K562 treated with DMSO at 1 percent for 4 hours (cell line): ENCODE data around the gene API5. TPM values are rescaled to one million over a fixed set of nuclear protein-coding genes. Genes with fewer than 3 reads are reported as not detected.

Experiments
- total RNA-seq: library from RNA; unstranded; fragments of 300-600 nt; gene quantifications from 2 replicates; pipeline ENCODE4 v1.2.3, GENCODE V29; 2022; ENCODE audit not compliant: insufficient read depth

Gene API5
- total RNA-seq, result 48.2 and 51.5 TPM in 2 replicates

DNA sequence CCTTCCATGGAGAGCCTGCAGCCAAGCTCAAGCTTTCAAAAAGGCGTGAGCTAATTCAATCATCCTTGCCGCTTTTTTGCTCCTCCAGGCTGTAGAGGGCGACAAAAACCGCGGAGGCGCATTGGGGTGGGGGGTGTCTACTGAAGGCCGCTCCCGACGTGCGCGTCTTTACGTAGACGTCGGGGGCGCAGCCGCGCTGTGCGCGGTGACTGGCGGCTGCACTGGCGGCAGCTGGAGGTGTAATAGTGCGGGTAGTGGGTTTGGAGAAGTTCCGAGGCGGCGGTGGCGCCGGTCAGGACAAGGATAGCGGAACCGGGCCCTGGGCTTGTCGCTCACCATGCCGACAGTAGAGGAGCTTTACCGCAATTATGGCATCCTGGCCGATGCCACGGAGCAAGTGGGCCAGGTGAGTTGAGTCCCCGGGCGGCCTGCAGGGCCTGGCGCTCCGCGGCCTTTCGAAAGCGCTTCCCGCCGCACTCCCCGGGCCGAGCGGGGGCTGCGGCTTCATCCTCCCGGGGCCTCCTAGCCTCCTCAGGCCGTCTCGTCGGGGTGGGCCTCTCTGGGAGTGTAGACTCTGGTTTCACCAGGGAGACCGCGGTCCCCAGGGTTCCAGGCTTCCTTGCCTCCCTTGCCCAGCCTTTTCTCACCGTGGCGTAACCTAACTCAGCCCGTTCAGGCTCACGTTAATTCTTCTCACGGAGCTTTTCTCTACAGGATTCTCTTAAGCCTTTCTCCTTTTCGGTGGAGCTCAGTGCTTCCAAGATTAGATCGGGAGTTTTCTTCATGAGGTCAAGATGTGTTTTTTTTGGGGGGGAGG, at the start of gene API5:
TSS of gene API5 (plus strand) at position 206 of the 817 bp plus-strand sequence. CDS start at position 338, 132 bp downstream.

DNA sequence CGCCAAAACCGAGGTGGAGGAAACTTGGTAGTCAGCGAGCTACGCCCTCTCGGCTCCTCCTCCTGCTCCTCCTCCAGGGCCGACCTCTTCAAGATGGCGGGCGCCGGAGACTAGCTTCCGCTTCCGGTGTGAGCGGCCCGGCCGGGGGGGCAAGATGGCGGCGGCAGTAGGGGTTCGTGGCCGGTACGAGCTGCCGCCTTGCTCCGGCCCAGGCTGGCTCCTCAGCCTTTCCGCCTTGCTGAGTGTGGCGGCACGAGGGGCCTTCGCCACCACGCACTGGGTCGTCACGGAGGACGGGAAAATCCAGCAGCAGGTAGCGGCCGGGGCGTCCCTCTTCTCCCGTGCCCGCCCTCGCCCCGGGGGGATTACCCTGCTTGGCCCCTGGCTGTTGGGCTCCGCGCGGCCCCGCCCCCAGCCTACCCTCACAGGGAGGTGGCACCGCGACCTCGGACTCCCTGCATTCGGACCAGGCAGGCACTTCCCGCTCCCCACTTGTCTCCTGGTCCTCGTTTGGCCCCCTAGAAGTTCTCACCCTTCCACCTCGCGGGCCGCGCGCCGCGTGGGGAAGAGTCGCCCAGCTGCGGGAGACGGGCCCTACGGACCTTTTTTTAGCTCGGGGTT, 47.1 kb downstream of the API5 start, which contains the start of gene TTC17:
TSS of gene TTC17 (plus strand) at position 120 of the 621 bp plus-strand sequence. CDS start at position 155, 35 bp downstream.

Other genes starting within 250 kb of the API5 start
- gene TTC17, start 46.9 kb downstream of the API5 start, total RNA-seq, result 29.2 and 44.5 TPM in 2 replicates